Fibroblast of pulmonary artery (primary cell): ENCODE data around the gene RSPH4A.

Source experiments
- DNase-seq: peaks from one replicate; pipeline ENCODE4 v3.0.0-alpha.2; 2010; ENCODE audit warnings: low read depth
- H3K4me3 ChIP-seq: replicated peaks from 2 replicates; pipeline ENCODE4 v1.5.1; 2011; ENCODE audit warnings: low read depth, mild to moderate bottlenecking, control low read depth, low read length, moderate library complexity
- CTCF ChIP-seq: IDR thresholded peaks from 2 replicates; pipeline ENCODE4 v1.5.1; 2011; ENCODE audit warnings: mild to moderate bottlenecking, control low read depth, low read length, inconsistent platforms; ENCODE audit errors: missing control alignments

RSPH4A gene

GRCh38 chr6:116625872-116626271 lies 9.6 kb downstream of the RSPH4A start:
- TF ChIP-seq CTCF: no peak
- no peak for DNase-seq
- H3K4me3 ChIP-seq: no peak overlapping the region

- no peak for TF ChIP-seq CTCF
- DNase-seq: peak; percentile 30
- H3K4me3 ChIP-seq: no peak overlapping the region
These were observed 13.3 kb downstream of the RSPH4A start for GRCh38 chr6:116629563-116629981.

GRCh38 chr6:116631379-116631990 lies 15.2 kb downstream of the RSPH4A start:
- peak; percentile 39 for DNase-seq

GRCh38 chr6:116633685-116634084 lies 17.4 kb downstream of the RSPH4A start:
- no peak for DNase-seq
- H3K4me3 ChIP-seq: no peak overlapping the region
- TF ChIP-seq CTCF: peak; percentile 27

More at GRCh38 chr6:116631379-116631990, 15.2 kb downstream of the RSPH4A start:
- TF ChIP-seq CTCF: no peak
- no peak overlapping the region for H3K4me3 ChIP-seq

- DNase-seq: peak; percentile 24
- no peak for TF ChIP-seq CTCF
- no peak overlapping the region for H3K4me3 ChIP-seq
These were observed 31.9 kb downstream of the RSPH4A start for GRCh38 chr6:116648156-116648555.

- no peak overlapping the region for H3K4me3 ChIP-seq
- no peak for TF ChIP-seq CTCF
- DNase-seq: no peak
These were observed 32.9 kb downstream of the RSPH4A start for GRCh38 chr6:116649129-116649528.

- no peak for DNase-seq
- no peak overlapping the region for H3K4me3 ChIP-seq
- TF ChIP-seq CTCF: no peak
These were observed 35.6 kb downstream of the RSPH4A start for GRCh38 chr6:116651916-116652315.
